ENCODE measurements around the gene LHCGR.
"Not testable (repeated sequence)": the region's sequence is repeated elsewhere in the genome, so short reads cannot be mapped to it uniquely, and the experiment has no call there.

LHCGR gene

GRCh38 chr2:48711343-48711742 lies 44.2 kb downstream of the LHCGR start:
- POLR2A ChIA-PET: no interaction called here
- CTCF ChIA-PET: no interaction called here
- H3K4me3 ChIP-seq (ENCODE audit: low read depth, low read length): no peak overlapping the region
- DNase-seq (ENCODE audit: low read depth, low spot score): no peak
- no peak for TF ChIP-seq CTCF (IDR thresholded peaks at IDR 0.05; ENCODE audit: insufficient read depth, low read length, missing control alignments)

- no peak for TF ChIP-seq CTCF (IDR thresholded peaks at IDR 0.05; ENCODE audit: insufficient read depth, low read length, missing control alignments)
- no peak overlapping the region for H3K4me3 ChIP-seq (ENCODE audit: low read depth, low read length)
- DNase-seq (ENCODE audit: low read depth, low spot score): no peak
- ChIA-PET POLR2A (no interaction called here), CTCF (no interaction called here)
Observed at GRCh38 chr2:48709096-48710034, 46.2 kb downstream of the LHCGR start.

GRCh38 chr2:48707466-48707865 lies 48.1 kb downstream of the LHCGR start:
- DNase-seq (ENCODE audit: low read depth, low spot score): no peak
- ChIA-PET CTCF (no interaction called here), POLR2A (no interaction called here)
- TF ChIP-seq CTCF (IDR thresholded peaks at IDR 0.05; ENCODE audit: insufficient read depth, low read length, missing control alignments): no peak
- H3K4me3 ChIP-seq (ENCODE audit: low read depth, low read length): no peak overlapping the region

- POLR2A ChIA-PET; H3K4me3 ChIP-seq (ENCODE audit: low read depth, low read length); DNase-seq (ENCODE audit: low read depth, low spot score); CTCF ChIA-PET: not testable (repeated sequence)
Observed at GRCh38 chr2:48703621-48704020, 51.9 kb downstream of the LHCGR start.

- no peak for DNase-seq (ENCODE audit: low read depth, low spot score)
- H3K4me3 ChIP-seq (ENCODE audit: low read depth, low read length): no peak overlapping the region
- ChIA-PET CTCF (no interaction called here), POLR2A (no interaction called here)
- TF ChIP-seq CTCF (IDR thresholded peaks at IDR 0.05; ENCODE audit: insufficient read depth, low read length, missing control alignments): no peak
Observed at GRCh38 chr2:48699348-48699930, 56.1 kb downstream of the LHCGR start.

GRCh38 chr2:48696881-48697280 lies 58.6 kb downstream of the LHCGR start:
- no peak overlapping the region for H3K4me3 ChIP-seq (ENCODE audit: low read depth, low read length)
- ChIA-PET CTCF (no interaction called here), POLR2A (no interaction called here)
- no peak for TF ChIP-seq CTCF (IDR thresholded peaks at IDR 0.05; ENCODE audit: insufficient read depth, low read length, missing control alignments)
- DNase-seq (ENCODE audit: low read depth, low spot score): no peak

Data from AG04449 (cell line).